ENCODE data around the gene ING5. TPM values are rescaled to one million over a fixed set of nuclear protein-coding genes. Genes with fewer than 3 reads are reported as not detected.
"Not testable (repeated sequence)": the region's sequence is repeated elsewhere in the genome, so short reads cannot be mapped to it uniquely, and the experiment has no call there.

ING5 gene
- total RNA-seq, 1 experiment from 2014 or later: 53.2 TPM

GRCh38 chr2:241733391-241734207, 31.8 kb downstream of the ING5 start:
- H3K27me3 ChIP-seq: no peaks in the 10 kb centered on the region
- peak overlapping the region; percentile 93 for H3K4me3 ChIP-seq
- H3K9me3 ChIP-seq (replicated peaks): no peaks in the 10 kb centered on the region
- H3K27ac ChIP-seq: no peak overlapping the region
- DNase-seq: no peak
- H3K4me1 ChIP-seq: no peaks in the 10 kb centered on the region
- H3K36me3 ChIP-seq: no peaks in the 10 kb centered on the region

DNA sequence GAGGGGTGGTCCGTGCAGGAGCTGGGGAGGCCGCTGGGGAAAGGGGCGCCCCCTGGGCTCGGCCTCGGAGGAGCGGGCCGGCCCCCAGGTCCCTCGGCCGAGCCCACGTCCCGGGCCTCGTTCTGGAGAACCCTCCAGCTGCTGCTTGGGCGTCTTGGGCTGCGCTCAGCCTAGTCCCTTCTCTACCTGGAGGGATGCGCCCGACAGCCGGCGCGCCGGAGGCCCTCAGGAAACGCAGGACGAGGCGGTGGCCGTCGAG, 32.3 kb downstream of the ING5 start:
- no peaks in the 10 kb centered on the region for H3K36me3 ChIP-seq
- H3K27ac ChIP-seq: no peak overlapping the region
- H3K4me1 ChIP-seq: no peaks in the 10 kb centered on the region
- H3K9me3 ChIP-seq (replicated peaks): no peaks in the 10 kb centered on the region
- no peaks in the 10 kb centered on the region for H3K27me3 ChIP-seq
- DNase-seq: no peak
- peak overlapping the region; percentile 93 for H3K4me3 ChIP-seq

DNA sequence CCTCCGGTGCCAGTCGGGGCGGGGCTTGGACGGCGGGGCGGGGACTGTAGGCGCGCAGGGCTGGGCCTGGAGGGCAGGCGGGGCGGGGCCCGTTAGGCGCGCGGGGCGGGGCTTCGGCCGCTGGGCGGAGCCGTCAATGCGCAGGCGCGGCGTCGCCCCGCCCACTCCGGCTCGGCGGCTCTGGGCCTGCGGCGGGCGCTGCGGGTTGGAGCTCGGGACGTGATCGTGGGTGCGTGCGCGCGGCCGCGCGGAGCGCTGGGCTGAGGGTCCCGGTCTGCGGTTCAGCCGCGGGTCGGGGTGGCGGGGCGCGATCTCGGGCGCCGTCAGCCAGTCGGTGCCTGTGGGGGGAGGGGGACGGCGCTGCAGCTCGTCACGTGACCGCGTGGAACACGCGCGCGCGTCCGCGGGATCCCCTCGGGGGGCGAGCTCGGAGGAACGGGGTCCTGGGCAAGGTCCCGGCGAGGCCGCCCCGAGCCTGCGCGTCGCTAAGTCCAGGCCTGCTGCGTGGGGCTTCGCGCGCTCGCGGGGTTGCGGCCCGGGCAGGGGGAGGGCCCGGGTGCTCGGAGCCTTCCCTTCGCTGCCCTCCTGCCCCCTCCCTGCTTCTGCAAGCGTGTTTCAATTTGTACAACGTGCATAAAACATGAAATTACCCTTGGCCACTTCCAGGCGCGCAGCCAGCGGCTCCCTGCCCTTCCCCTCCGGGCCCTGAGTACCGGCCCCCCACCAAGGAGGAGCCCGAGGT, 32.8 kb downstream of the ING5 start, which contains the start of gene D2HGDH:
D2HGDH (plus strand) TSS at position 164 of the 742 bp plus-strand sequence. CDS start 595 bp downstream, outside the sequence.
- Histone ChIP-seq H3K4me1 (no peaks in the 10 kb centered on the region), H3K27me3 (no peaks in the 10 kb centered on the region), H3K4me3 (peak within 1 kb of the TSS; percentile 93), H3K36me3 (no peaks in the 10 kb centered on the region), H3K9me3 (replicated peaks) (no peaks in the 10 kb centered on the region), H3K27ac (peak within 1 kb of the TSS; percentile 54)
- DNase-seq: peak; percentile 89 to 94

DNA sequence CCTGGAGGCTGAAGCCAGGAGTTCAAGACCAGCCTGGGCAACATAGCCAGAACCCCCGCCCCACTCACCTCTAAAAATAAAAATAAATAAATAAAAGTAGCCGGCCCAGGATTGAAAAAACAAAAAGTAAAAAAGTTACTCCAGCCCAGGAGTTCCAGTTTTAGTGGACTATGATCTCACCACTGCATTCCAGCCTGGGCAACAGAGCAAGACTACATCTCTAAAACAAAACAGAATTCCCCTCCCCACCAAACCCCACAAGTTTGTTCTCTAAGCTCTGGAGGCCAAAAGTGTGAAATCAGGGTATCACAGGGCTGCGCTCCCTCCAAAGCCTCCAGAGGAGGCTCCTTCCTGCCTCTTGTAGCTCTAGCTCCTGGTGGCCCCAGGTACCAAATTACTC, 34.3 kb downstream of the ING5 start:
- no peaks in the 10 kb centered on the region for H3K9me3 ChIP-seq (replicated peaks)
- no peaks in the 10 kb centered on the region for H3K4me1 ChIP-seq
- H3K27me3 ChIP-seq: no peaks in the 10 kb centered on the region
- no peak overlapping the region for H3K4me3 ChIP-seq
- no peak for DNase-seq
- H3K36me3 ChIP-seq: no peaks in the 10 kb centered on the region
- no peak overlapping the region for H3K27ac ChIP-seq

DNA sequence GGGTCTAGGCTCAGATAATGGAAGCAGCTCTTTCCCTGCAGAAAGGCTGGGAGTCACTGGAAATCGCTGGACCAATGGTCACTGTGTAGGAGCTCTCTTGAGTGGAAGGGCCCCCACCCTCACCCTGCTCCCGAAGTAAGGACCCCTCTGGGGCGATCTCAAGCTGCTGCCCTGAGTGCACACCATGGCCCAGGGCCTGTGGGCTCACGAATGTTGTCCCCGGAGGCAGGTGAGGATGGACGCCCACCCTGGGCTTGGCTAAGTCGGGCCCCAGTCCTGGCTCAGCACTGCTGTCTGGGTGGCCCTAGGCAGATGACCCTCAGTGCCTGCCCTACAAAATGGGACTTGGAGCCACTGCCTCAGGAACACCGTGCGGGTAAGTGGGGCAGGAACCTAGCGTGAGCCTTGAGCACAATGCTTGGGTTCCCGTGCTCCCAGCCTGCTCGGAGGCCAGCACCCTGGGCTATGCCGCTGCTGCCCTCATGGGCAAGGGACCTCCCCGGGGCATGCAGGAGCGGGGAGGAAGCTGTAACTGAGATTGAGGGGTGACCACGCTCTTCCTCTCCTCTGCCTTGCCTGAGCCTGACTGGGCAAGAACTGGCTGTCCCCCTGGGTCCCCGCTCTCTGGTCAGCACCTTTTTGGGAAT, 36.3 kb downstream of the ING5 start:
- no peak for DNase-seq
- H3K27me3 ChIP-seq: no peaks in the 10 kb centered on the region
- no peak overlapping the region for H3K4me3 ChIP-seq
- H3K27ac ChIP-seq: no peak overlapping the region
- no peaks in the 10 kb centered on the region for H3K4me1 ChIP-seq
- H3K9me3 ChIP-seq (replicated peaks): no peaks in the 10 kb centered on the region
- H3K36me3 ChIP-seq: no peaks in the 10 kb centered on the region

DNA sequence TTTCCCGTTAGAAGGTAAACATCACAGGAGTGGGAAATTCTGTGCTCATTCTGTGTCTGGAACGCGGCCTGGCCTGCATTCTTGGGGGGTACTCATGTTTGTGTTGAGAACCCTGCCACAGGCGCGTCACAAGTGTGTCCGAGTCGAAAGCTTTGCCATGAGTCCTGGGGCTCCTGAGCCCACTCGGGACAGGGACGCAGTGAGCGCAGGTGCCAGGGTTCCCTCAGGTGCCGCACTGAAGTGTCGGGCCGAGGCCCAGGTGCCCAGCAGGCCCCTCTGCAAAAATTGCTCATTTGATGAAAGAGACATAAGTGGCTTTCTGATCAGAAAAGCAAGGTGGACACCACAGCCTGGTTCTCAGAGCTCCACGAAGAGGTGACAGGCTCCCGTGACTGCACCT, 37.3 kb downstream of the ING5 start:
- Histone ChIP-seq H3K9me3 (replicated peaks) (no peaks in the 10 kb centered on the region), H3K27me3 (no peaks in the 10 kb centered on the region), H3K36me3 (no peaks in the 10 kb centered on the region), H3K27ac (no peak overlapping the region), H3K4me1 (no peaks in the 10 kb centered on the region), H3K4me3 (no peak overlapping the region)
- DNase-seq: no peak

DNA sequence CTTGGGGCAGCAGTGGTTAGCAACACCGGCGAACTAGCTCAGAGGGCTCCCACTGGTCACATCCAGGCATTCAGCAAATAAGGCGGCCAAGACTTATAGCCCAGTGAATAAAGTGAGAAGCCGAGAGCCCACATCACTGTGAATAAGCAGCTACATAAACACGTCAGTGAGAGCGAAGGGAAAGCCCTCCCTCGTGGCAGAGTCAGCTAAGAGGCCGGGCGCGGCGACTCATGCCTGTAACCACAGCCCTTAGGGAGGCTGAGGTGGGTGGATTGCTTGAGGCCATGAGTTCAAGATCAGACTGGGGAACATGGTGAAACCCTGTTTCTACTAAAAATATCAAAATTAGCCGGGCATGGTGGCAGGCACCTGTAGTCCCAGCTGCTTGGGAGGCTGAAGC, 37.8 kb downstream of the ING5 start:
- H3K4me1 ChIP-seq: no peaks in the 10 kb centered on the region
- H3K9me3 ChIP-seq (replicated peaks): no peaks in the 10 kb centered on the region
- no peak overlapping the region for H3K27ac ChIP-seq
- DNase-seq: no peak
- H3K36me3 ChIP-seq: no peaks in the 10 kb centered on the region
- no peaks in the 10 kb centered on the region for H3K27me3 ChIP-seq
- H3K4me3 ChIP-seq: no peak overlapping the region

DNA sequence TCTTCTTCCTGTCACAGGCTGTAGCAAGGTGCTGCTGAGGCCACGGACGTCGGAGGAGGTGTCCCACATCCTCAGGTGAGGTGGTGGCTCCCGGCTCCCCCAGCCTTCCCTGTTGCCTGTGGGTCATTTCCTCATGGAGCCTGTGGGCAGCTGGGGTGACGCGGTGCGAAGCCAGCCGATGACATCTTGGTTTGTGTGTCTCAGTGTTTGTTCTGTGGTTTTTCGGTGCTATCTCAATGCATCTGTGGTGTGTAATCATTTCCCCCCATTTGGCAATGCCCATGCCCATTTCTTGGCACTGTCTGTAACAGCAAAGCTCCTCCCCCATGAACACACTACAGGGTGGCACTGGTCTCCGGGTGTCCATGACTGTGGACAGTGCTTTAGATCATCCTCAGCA, 39.2 kb downstream of the ING5 start:
- Histone ChIP-seq H3K4me1 (no peaks in the 10 kb centered on the region), H3K27ac (no peak overlapping the region), H3K27me3 (no peaks in the 10 kb centered on the region), H3K4me3 (no peak overlapping the region), H3K36me3 (peaks cover 4% of the 10 kb centered on the region; the same call in 1 of the 2 replicates), H3K9me3 (replicated peaks) (peaks cover 2% of the 10 kb centered on the region; the same call in 1 of the 2 replicates)
- no peak for DNase-seq

GRCh38 chr2:241742320-241742939, 40.6 kb downstream of the ING5 start:
- Histone ChIP-seq H3K27me3 (no peaks in the 10 kb centered on the region), H3K36me3 (peaks cover 4% of the 10 kb centered on the region; the same call in 1 of the 2 replicates), H3K27ac (no peak overlapping the region), H3K4me1 (no peaks in the 10 kb centered on the region), H3K4me3 (no peak overlapping the region), H3K9me3 (replicated peaks) (peaks cover 3% of the 10 kb centered on the region; the same call in 1 of the 2 replicates)
- DNase-seq: no peak

DNA sequence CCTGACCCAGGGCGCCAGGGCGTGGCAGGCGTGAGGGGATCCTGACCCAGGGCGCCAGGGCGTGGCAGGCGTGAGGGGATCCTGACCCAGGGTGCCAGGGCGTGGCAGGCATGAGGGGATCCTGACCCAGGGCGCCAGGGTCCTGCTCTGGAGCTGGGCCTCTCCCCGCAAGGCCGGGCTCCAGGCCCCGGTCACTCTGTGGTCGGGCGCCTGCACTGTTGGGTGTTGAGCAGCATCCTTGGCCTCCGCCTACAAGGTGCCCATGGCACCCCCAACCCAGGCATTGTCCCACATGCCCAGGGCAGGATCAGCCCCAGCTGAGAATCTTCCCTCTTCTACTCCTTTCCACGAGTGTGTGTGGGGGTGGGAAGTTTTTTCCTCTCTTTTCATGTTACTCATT, 41.2 kb downstream of the ING5 start:
- H3K27me3 ChIP-seq; H3K4me1 ChIP-seq; H3K27ac ChIP-seq; H3K4me3 ChIP-seq; DNase-seq; H3K9me3 ChIP-seq (replicated peaks); H3K36me3 ChIP-seq: not testable (repeated sequence)

DNA sequence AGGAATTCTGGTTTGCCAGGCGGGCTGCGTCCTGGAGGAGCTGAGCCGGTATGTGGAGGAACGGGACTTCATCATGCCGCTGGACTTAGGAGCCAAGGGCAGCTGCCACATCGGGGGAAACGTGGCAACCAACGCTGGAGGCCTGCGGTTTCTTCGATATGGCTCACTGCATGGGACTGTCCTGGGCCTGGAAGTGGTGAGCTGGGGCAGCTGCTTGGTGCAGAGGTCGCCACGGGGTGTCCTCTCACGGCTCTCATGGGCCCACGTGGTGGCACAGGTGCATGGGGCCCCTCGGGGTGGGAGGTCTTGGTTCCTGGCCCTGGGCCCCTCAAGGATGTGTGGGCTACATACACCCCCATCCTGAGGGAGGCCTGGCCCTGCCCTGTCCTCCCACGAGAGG, 41.8 kb downstream of the ING5 start:
- peaks cover 4% of the 10 kb centered on the region; the same call in 1 of the 2 replicates for H3K36me3 ChIP-seq
- no peak for DNase-seq
- peaks cover 3% of the 10 kb centered on the region; the same call in 1 of the 2 replicates for H3K9me3 ChIP-seq (replicated peaks)
- no peaks in the 10 kb centered on the region for H3K27me3 ChIP-seq
- no peak overlapping the region for H3K27ac ChIP-seq
- H3K4me1 ChIP-seq: no peaks in the 10 kb centered on the region
- H3K4me3 ChIP-seq: no peak overlapping the region

GRCh38 chr2:241744028-241744754, 42.4 kb downstream of the ING5 start:
- Histone ChIP-seq H3K27me3 (no peaks in the 10 kb centered on the region), H3K4me1 (no peaks in the 10 kb centered on the region), H3K4me3 (no peak overlapping the region), H3K9me3 (replicated peaks) (peaks cover 3% of the 10 kb centered on the region; the same call in 1 of the 2 replicates), H3K27ac (no peak overlapping the region), H3K36me3 (peaks cover 4% of the 10 kb centered on the region; the same call in 1 of the 2 replicates)
- no peak for DNase-seq

DNA sequence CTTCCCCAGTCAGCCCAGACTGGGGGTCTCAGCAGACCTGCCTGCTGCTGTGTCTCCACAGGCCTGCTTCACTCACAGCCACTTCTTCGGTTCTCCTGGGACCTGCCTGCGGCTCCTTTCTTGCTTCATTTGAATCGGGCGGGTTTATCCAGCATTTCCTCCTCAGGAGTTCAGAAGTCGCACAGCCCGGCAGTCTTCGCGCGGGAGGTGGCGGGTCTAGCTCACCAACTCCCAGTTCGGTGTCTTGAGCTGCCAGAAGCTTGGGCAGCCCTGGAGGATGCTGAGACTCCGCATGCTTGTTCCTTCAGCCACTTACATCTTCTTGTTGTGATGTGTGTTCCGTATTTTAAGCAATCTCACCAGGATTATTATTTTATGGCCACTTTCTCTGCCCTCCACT, 43.4 kb downstream of the ING5 start:
- H3K27ac ChIP-seq: no peak overlapping the region
- peaks cover 3% of the 10 kb centered on the region; the same call in 1 of the 2 replicates for H3K9me3 ChIP-seq (replicated peaks)
- H3K36me3 ChIP-seq: peaks cover 4% of the 10 kb centered on the region; the same call in 1 of the 2 replicates
- no peaks in the 10 kb centered on the region for H3K4me1 ChIP-seq
- DNase-seq: no peak
- no peak overlapping the region for H3K4me3 ChIP-seq
- no peaks in the 10 kb centered on the region for H3K27me3 ChIP-seq

GRCh38 chr2:241746084-241746483, 44.2 kb downstream of the ING5 start:
- H3K4me1 ChIP-seq: no peaks in the 10 kb centered on the region
- peaks cover 3% of the 10 kb centered on the region; the same call in 1 of the 2 replicates for H3K9me3 ChIP-seq (replicated peaks)
- no peak overlapping the region for H3K4me3 ChIP-seq
- H3K27me3 ChIP-seq: no peaks in the 10 kb centered on the region
- H3K27ac ChIP-seq: no peak overlapping the region
- H3K36me3 ChIP-seq: peaks cover 4% of the 10 kb centered on the region; the same call in 1 of the 2 replicates
- DNase-seq: no peak
